ENCODE results near the gene PHACTR4.
"Not testable (repeated sequence)": the region's sequence is repeated elsewhere in the genome, so short reads cannot be mapped to it uniquely, and the experiment has no call there.

Gene PHACTR4

GRCh38 chr1:28371010-28371377 lies 1.5 kb downstream of the PHACTR4 start:
- DNase-seq (ENCODE audit: low spot score) = no peak

DNA sequence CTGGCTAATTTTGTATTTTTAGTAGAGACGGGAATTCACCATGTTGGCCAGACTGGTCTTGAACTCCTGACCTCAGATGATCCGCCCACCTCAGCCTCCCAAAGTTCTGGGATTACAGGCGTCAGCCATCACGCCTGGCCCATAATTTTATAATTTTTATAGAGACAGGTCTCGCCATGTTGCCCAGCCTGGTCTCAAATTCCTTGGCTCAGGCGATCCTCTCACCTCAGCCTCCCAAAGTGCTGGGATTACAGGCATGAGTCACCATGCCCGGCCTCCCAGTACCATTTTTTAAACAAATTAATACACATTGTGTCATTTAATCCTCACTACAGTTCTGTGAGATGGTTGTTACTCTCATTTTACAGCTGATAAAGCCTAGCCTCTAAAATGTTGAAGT lies 3.9 kb downstream of the PHACTR4 start:
- not testable (repeated sequence) for DNase-seq (ENCODE audit: low spot score)

DNA sequence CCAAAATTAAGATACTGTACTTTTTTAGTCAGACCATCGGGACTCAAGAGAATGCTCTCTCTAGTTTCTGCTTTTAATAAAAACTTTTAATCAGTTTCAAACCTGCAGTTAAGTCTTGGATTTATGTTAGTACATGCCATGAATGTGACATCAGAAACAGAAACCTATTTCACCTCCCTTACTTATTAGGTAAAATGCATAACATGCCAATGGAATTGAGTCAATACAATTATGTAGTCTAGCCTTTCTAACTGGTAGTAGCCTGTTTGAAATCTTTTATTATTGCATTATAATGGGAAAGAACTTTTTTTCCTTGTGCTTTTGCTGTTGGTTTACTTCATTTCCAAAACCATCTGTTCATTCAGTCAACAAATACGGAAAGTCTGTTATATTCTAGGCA lies 4.8 kb downstream of the PHACTR4 start:
- DNase-seq (ENCODE audit: low spot score) = peak; percentile 54

GRCh38 chr1:28375598-28375997 lies 6.1 kb downstream of the PHACTR4 start:
- DNase-seq (ENCODE audit: low spot score) = not testable (repeated sequence)

- DNase-seq (ENCODE audit: low spot score) = not testable (repeated sequence)
Observed at GRCh38 chr1:28376195-28376594, 6.7 kb downstream of the PHACTR4 start.

- no peak for DNase-seq (ENCODE audit: low spot score)
Observed at GRCh38 chr1:28378906-28379305, 9.4 kb downstream of the PHACTR4 start.

- no peak for DNase-seq (ENCODE audit: low spot score)
Observed at GRCh38 chr1:28380394-28380793, 10.9 kb downstream of the PHACTR4 start.

DNA sequence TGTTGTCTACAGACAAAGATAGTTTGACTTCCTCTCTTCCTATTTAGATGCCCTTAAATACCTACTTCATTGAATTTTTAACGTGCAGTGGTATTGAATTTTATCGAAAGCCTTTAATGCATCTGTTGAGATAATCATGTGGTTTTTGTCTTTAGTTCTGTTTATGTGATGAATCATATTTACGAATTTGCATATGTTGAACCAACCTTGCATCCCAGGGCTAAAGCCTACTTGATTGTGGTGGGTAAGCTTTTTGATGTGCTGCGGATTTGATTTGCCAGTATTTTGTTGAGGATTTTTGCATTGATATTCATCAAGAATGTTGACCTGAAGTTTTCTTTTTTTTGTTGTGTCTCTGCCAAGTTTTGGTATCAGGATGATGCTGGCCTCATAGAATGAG lies 14.2 kb downstream of the PHACTR4 start:
- DNase-seq (ENCODE audit: low spot score) = not testable (repeated sequence)

DNA sequence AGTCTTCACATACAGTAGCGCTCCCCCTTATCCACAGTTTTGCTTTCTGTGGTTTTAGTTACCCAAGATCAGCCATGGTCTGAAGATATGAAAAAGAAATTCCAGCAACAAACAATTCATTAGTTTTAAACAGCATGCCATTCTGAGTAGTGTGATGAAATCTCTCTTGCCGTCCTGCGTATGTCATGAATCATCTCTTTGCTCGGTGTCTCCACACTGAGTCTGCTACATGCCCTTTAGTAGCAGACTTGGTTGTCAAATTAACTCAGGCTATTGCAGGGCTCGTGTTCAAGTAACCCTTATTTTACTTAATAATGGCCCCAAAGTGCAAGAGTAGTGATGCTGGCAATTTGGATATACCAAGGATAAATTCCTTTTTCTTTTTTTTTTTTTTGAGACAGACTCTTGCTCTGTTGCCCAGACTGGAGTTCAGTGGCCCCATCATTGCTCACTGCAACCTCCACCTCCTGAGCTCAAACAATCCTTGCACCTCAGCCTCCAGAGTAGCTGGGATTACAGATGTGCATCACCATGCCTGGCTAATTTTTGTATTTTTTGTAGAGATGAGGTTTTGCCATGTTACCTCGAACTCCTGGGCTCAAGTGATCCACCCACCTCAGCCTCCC lies 22.6 kb downstream of the PHACTR4 start:
- DNase-seq (ENCODE audit: low spot score) = peak; percentile 80

- DNase-seq (ENCODE audit: low spot score) = no peak
Observed at GRCh38 chr1:28394136-28394535, 24.6 kb downstream of the PHACTR4 start.

GRCh38 chr1:28395181-28395580 lies 25.6 kb downstream of the PHACTR4 start:
- peak; percentile 20 for DNase-seq (ENCODE audit: low spot score)

GRCh38 chr1:28401760-28402159 lies 32.2 kb downstream of the PHACTR4 start:
- no peak for DNase-seq (ENCODE audit: low spot score)

- DNase-seq (ENCODE audit: low spot score) = no peak
Observed at GRCh38 chr1:28409090-28409489, 39.5 kb downstream of the PHACTR4 start.

DNA sequence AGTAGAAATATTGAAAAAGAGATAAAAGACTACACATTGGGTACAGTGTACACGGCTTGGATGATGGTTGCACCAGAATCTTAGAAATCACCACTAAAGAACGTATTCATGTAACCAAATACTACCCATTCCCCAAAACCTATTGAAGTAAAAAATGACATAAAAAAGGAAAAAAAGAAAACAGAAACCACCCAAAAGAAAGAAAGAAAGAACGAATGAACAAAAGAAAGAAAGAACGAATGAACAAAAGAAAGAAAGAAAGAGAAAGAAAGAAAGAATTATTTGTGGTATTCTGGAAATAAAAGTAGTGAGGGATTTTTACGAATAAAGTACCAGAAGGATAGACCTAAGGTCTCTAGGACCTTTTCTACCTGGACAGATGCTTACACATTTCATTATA lies 42.1 kb downstream of the PHACTR4 start:
- no peak for DNase-seq (ENCODE audit: low spot score)

- peak; percentile 18 for DNase-seq (ENCODE audit: low spot score)
Observed at GRCh38 chr1:28412731-28413130, 43.2 kb downstream of the PHACTR4 start.

- no peak for DNase-seq (ENCODE audit: low spot score)
Observed at GRCh38 chr1:28416509-28417194, 47.1 kb downstream of the PHACTR4 start.

DNA sequence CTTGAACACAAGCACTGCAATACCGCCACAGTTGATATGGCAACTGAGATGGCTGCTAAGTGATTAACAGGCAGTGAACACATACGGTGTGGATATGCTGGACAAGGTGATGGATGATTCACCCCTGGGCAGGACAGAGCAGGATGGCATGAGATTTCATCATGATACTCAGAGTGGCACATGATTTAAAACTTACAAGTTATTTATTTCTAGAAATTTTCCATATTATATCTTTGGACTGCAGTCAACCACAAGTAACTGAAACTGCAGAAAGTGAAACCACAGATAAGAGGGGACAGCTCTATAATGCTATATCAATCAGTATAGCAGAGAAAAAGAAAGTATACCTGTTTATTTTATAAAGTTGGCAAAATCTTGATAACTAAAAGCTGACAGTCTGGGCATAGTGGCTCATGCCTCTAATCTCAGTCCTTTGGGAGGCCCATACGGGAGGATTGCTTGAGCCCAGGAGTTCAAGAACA lies 47.9 kb downstream of the PHACTR4 start:
- peak; percentile 16 for DNase-seq (ENCODE audit: low spot score)

DNA sequence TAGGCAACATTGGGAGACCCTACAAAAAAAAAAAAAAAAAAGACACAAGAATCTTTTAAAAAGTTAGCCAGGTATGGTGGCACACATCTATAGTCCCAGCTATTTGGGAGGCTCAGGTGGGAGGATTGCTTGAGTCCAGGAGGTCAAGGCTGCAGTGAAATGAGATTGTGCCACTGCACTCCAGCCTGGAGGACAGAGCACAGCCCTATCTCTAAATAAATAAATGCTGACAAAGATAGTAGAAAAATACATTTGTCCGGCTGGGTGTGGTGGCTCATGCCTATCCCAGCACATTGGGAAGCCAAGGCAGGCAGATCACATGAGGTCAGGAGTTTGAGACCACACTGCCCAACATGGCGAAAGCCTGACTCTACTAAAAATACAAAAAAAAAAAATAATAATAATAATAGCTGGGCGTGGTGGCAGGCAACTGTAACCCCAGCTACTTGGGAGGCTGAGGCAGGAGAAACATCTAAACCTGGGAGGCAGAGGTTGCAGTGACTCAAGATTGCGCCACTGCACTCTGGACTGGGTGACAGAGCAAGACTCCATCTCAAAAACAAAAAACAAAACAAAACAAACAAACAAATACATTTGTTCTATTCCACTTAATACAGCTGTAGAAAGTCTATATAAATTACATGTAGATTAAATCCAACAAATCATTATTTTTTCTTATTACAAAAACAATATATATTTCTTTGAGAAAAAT lies 48.5 kb downstream of the PHACTR4 start:
- no peak for DNase-seq (ENCODE audit: low spot score)

- no peak for DNase-seq (ENCODE audit: low spot score)
Observed at GRCh38 chr1:28421744-28422143, 52.2 kb downstream of the PHACTR4 start.

GRCh38 chr1:28426831-28427230 lies 57.3 kb downstream of the PHACTR4 start:
- DNase-seq (ENCODE audit: low spot score) = no peak

DNA sequence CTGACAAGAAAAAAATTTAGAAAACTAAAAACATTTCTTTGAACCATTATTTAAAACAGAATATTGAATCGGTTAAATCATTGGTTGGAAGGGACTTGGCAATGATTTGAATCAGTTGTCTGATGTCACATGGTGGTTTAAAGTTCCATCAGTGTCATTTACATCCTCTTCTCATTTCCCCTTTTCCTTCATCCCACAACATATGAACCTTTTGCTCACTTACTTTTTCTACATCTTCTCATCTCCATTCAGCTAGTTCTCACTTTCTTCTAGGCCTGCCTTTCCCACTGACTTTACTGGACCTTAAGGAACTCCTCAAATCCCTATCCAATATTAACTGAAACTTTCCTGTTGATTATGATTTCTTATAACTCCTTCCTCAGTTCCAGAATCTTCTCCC lies 58.5 kb downstream of the PHACTR4 start:
- no peak for DNase-seq (ENCODE audit: low spot score)

DNA sequence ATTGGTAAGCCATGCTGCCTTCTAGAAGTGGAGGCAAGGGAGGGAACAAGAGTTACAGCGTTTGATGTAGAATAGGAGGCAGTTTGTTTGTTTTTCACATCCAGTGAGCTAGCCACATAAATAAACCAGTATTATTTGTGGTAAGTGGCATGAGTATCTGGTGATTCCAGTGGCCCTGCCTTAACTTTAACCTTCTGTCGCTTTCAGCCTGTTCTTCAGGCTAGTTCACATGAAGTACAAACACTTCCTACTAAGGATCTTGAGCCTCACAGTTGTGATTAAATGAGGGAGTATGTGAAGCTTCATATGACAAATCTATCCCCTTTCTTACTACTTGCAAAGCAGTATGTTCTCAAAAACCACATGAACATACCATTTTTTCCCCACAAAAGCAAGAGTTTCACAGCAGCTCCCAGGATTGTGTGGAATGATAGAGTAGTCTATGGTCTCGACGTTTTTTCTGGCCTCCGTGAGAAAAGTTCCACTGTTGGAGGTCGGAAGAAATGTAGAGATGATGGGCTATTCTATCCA lies 59.5 kb downstream of the PHACTR4 start:
- no peak for DNase-seq (ENCODE audit: low spot score)

GRCh38 chr1:28436211-28436769 lies 66.8 kb downstream of the PHACTR4 start:
- no peak for DNase-seq (ENCODE audit: low spot score)

Data from GM03348 (cell line).